GM18520 (cell line): ENCODE results near the gene CREB5.

Source experiments
- ATAC-seq: cut with Tn5 transposase; IDR thresholded peaks from one replicate; pipeline ENCODE4 v1.9.1; 2021; ENCODE audit not compliant: unreplicated experiment

The CREB5 gene

GRCh38 chr7:28433699-28434219, 21.4 kb downstream of the CREB5 start:
- ATAC-seq: no peak

- no peak for ATAC-seq
Observed at GRCh38 chr7:28434510-28434909, 22.2 kb downstream of the CREB5 start.

- no peak for ATAC-seq
Observed at GRCh38 chr7:28435152-28435551, 22.8 kb downstream of the CREB5 start.

- no peak for ATAC-seq
Observed at GRCh38 chr7:28435732-28436378, 23.5 kb downstream of the CREB5 start.

- ATAC-seq: no peak
Observed at GRCh38 chr7:28440055-28440601, 27.8 kb downstream of the CREB5 start.

- ATAC-seq: no peak
Observed at GRCh38 chr7:28442540-28443420, 30.5 kb downstream of the CREB5 start.

GRCh38 chr7:28446131-28446530, 33.8 kb downstream of the CREB5 start:
- no peak for ATAC-seq

GRCh38 chr7:28447071-28447470, 34.8 kb downstream of the CREB5 start:
- no peak for ATAC-seq

- ATAC-seq: no peak
Observed at GRCh38 chr7:28448708-28449107, 36.4 kb downstream of the CREB5 start.

GRCh38 chr7:28452681-28453080, 40.4 kb downstream of the CREB5 start:
- ATAC-seq: no peak

- ATAC-seq: no peak
Observed at GRCh38 chr7:28455486-28455885, 43.2 kb downstream of the CREB5 start.

- no peak for ATAC-seq
Observed at GRCh38 chr7:28456044-28456443, 43.7 kb downstream of the CREB5 start.

GRCh38 chr7:28458732-28459131, 46.4 kb downstream of the CREB5 start:
- no peak for ATAC-seq

GRCh38 chr7:28459306-28459705, 47.0 kb downstream of the CREB5 start:
- no peak for ATAC-seq

GRCh38 chr7:28465697-28466096, 53.4 kb downstream of the CREB5 start:
- no peak for ATAC-seq

GRCh38 chr7:28466341-28466740, 54.0 kb downstream of the CREB5 start:
- no peak for ATAC-seq

GRCh38 chr7:28466885-28467284, 54.6 kb downstream of the CREB5 start:
- ATAC-seq: no peak

- no peak for ATAC-seq
Observed at GRCh38 chr7:28469562-28469961, 57.2 kb downstream of the CREB5 start.

GRCh38 chr7:28470344-28470743, 58.0 kb downstream of the CREB5 start:
- no peak for ATAC-seq

GRCh38 chr7:28472332-28472731, 60.0 kb downstream of the CREB5 start:
- ATAC-seq: no peak

- no peak for ATAC-seq
Observed at GRCh38 chr7:28473571-28474281, 61.4 kb downstream of the CREB5 start.
